ENCODE measurements around the gene BCR. TPM values are rescaled to one million over a fixed set of nuclear protein-coding genes. Genes with fewer than 3 reads are reported as not detected.

Gene BCR
- total and polyA plus RNA-seq, 12 donors: 10.9 to 33.4 (median 25.8) TPM

GRCh38 chr22:23293720-23294119, 113.4 kb downstream of the BCR start:
- intact Hi-C loops (cut with DNase I): loop anchor here in 3 of 10 donors (5.0 to 10.0 kb wide), 3 partner anchors 241 to 339 kb away; no protein-coding TSS in a partner anchor
- no peak for TF ChIP-seq CTCF (IDR thresholded peaks at IDR 0.05)
- ATAC-seq (no peak), DNase-seq (no peak)
- Histone ChIP-seq H3K27me3 (no peaks in the 10 kb centered on the region), H3K36me3 (peaks cover 0 to 99% (median 21%) of the 10 kb centered on the region in 9 donors), H3K27ac (no peak overlapping the region), H3K9me3 (no peaks in the 10 kb centered on the region), H3K4me3 (no peak overlapping the region), H3K4me1 (peaks cover 0 to 13% (median 5%) of the 10 kb centered on the region in 9 donors)
- 94% methylated on average over 14 of the region's 14 CpGs for WGBS, 2 donors

- H3K4me3 ChIP-seq: no peak overlapping the region
- no peaks in the 10 kb centered on the region for H3K27me3 ChIP-seq
- intact Hi-C loops (cut with DNase I): loop anchor here in 3 of 10 donors (5.0 to 10.0 kb wide), 3 partner anchors 241 to 339 kb away; no protein-coding TSS in a partner anchor
- DNase-seq (no peak), ATAC-seq (no peak)
- H3K27ac ChIP-seq: no peak overlapping the region
- TF ChIP-seq CTCF (IDR thresholded peaks at IDR 0.05): no peak
- H3K36me3 ChIP-seq: peaks cover 0 to 99% (median 21%) of the 10 kb centered on the region in 9 donors
- no peaks in the 10 kb centered on the region for H3K9me3 ChIP-seq
- 93 to 98% methylated on average over 11 of the region's 11 CpGs for WGBS, 2 donors
- H3K4me1 ChIP-seq: peaks cover 0 to 13% (median 5%) of the 10 kb centered on the region in 9 donors
Measured at GRCh38 chr22:23294221-23294620, 113.9 kb downstream of the BCR start.

- Histone ChIP-seq H3K27ac (no peak overlapping the region), H3K27me3 (no peaks in the 10 kb centered on the region), H3K36me3 (peaks cover 0 to 79% (median 3%) of the 10 kb centered on the region in 9 donors), H3K9me3 (no peaks in the 10 kb centered on the region), H3K4me1 (peaks cover 4 to 11% (median 9%) of the 10 kb centered on the region in 9 donors), H3K4me3 (no peak overlapping the region)
- WGBS, 2 donors: 92% methylated on average over 6 of the region's 6 CpGs
- no peak for ATAC-seq
- DNase-seq: no peak
- intact Hi-C loops (cut with DNase I): loop anchor here in 2 of 10 donors (10.0 kb wide), 2 partner anchors 84 to 234 kb away; no protein-coding TSS in a partner anchor
- no peak for TF ChIP-seq CTCF (IDR thresholded peaks at IDR 0.05)
Measured at GRCh38 chr22:23300476-23300875, 120.2 kb downstream of the BCR start.

DNA sequence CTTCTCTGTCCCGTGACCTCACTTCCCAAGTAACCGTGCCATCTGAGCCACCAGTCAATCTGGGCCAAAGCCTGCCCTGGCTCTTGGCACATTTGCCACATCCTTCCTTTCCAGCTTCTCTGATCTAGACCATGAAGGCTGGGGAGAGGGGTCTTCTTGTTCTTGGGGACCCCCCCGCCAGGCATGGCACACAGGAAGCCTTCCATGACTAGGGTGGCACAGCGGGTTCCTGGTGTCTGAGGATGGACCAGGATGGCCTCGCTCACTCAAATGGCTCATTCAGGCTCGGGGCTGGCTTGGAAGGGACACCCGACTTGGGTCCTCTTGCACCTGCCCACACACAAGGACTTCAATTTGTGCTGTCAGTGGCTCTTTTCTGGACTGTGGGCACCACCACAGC, 121.3 kb downstream of the BCR start:
- no peak overlapping the region for H3K4me3 ChIP-seq
- ATAC-seq: no peak
- no peaks in the 10 kb centered on the region for H3K9me3 ChIP-seq
- intact Hi-C loops (cut with DNase I): loop anchor here in 2 of 10 donors (10.0 kb wide), 2 partner anchors 83 to 233 kb away; no protein-coding TSS in a partner anchor
- peak in 1 of 2 donors; percentile 1 for DNase-seq
- no peaks in the 10 kb centered on the region for H3K27me3 ChIP-seq
- 93 to 99% methylated on average over 7 of the region's 7 CpGs for WGBS, 2 donors
- no peak overlapping the region for H3K27ac ChIP-seq
- peaks cover 10 to 22% (median 20%) of the 10 kb centered on the region in 9 donors for H3K4me1 ChIP-seq
- no peak for TF ChIP-seq CTCF (IDR thresholded peaks at IDR 0.05)
- H3K36me3 ChIP-seq: peaks cover 0 to 69% (median 3%) of the 10 kb centered on the region in 9 donors
